Mucosa of descending colon (tissue), 3 donors: ENCODE results near the gene PDCD11. TPM values are rescaled to one million over a fixed set of nuclear protein-coding genes. Genes with fewer than 3 reads are reported as not detected.

Experiments used
- ATAC-seq: fragments of 200-7000 bp; cut with Tn5 transposase; one replicate; pipeline ENCODE4 v1.9.1; 2020; ENCODE audit warnings: mild to moderate bottlenecking, moderate library complexity
- DNase-seq, 3 donors: peaks; one replicate each; pipeline ENCODE4 v3.0.0-alpha.2; 2020
- H3K36me3 ChIP-seq: fragments of 200-600 bp; one replicate; pipeline ENCODE4 v1.8.0; 2021; ENCODE audit warnings: low read depth, mild to moderate bottlenecking
- H3K4me1 ChIP-seq: fragments of 200-600 bp; one replicate; pipeline ENCODE4 v1.8.0; 2021; ENCODE audit warnings: low read depth, mild to moderate bottlenecking
- H3K4me3 ChIP-seq: fragments of 200-600 bp; one replicate; pipeline ENCODE4 v1.8.0; 2021; ENCODE audit warnings: mild to moderate bottlenecking
- H3K9me3 ChIP-seq: fragments of 200-600 bp; one replicate; pipeline ENCODE4 v1.8.0; 2021; ENCODE audit warnings: mild to moderate bottlenecking
- intact Hi-C, 2 donors: fragments of 100-400 bp; cut with DNase I in 1 of 2; cut with micrococcal nuclease in 1 of 2; formaldehyde crosslinking; loops; one replicate each; pipeline versions ENCODE4 v1.11.0 to v1.11.1; 2022; cut with DNase I, micrococcal nuclease
- total RNA-seq, 3 donors: library from RNA; stranded (reverse); fragmentation: NEBNext Ultra II Directional in 2 of 3; extraction: Animal tissue kit (Norgen Biotek cat#: 25700) in 2 of 3; gene quantifications; one replicate each; pipeline versions ENCODE4 v1.2.1 to v1.2.4, GENCODE V29; 2021 to 2023
- TF ChIP-seq, protein P1 (sequence below): fragments of 200-600 bp; IDR thresholded peaks from one replicate; pipeline ENCODE4 v1.8.0; 2022; ENCODE audit warnings: antibody characterized with exemption, mild to moderate bottlenecking
- donor health status: DM: no; HTN: no; CAD: no; lungs with moderate emphysema.
- donor health status: DM: no; HTN: no; CAD: no.
- donor health status: DM: no; HTN: yes; CAD: no.

Gene PDCD11
- total RNA-seq, 3 donors from 2014 or later, result 22.3 to 24.5 (median 22.7) TPM

DNA sequence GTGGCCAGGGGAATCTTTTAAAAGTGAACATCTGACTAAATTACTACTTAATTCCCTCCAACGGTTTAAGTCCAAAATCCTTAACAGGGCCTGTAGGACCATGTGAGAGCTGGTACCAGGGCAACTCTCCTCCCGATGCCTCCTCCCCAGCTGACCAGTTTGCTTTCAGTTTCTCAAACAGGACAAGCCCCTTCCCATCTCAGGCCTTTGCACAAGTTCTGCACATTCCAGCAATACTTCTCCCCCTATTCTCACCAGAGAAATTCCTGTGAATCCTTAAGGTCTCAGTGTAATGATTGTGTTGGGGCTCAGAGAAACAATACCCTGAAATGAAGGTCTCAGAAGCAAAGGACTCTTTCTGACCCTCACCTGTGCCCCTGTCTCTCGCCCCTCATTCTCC, 70.3 kb downstream of the PDCD11 start:
- ATAC-seq, result no peak
- TF ChIP-seq, protein P1, sequence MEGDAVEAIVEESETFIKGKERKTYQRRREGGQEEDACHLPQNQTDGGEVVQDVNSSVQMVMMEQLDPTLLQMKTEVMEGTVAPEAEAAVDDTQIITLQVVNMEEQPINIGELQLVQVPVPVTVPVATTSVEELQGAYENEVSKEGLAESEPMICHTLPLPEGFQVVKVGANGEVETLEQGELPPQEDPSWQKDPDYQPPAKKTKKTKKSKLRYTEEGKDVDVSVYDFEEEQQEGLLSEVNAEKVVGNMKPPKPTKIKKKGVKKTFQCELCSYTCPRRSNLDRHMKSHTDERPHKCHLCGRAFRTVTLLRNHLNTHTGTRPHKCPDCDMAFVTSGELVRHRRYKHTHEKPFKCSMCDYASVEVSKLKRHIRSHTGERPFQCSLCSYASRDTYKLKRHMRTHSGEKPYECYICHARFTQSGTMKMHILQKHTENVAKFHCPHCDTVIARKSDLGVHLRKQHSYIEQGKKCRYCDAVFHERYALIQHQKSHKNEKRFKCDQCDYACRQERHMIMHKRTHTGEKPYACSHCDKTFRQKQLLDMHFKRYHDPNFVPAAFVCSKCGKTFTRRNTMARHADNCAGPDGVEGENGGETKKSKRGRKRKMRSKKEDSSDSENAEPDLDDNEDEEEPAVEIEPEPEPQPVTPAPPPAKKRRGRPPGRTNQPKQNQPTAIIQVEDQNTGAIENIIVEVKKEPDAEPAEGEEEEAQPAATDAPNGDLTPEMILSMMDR, result no peak
- Histone ChIP-seq H3K4me3 (no peak overlapping the region), H3K36me3 (no peaks in the 10 kb centered on the region), H3K4me1 (no peaks in the 10 kb centered on the region), H3K9me3 (no peaks in the 10 kb centered on the region)
- intact Hi-C loops, result no loop called here
- DNase-seq, result no peak

DNA sequence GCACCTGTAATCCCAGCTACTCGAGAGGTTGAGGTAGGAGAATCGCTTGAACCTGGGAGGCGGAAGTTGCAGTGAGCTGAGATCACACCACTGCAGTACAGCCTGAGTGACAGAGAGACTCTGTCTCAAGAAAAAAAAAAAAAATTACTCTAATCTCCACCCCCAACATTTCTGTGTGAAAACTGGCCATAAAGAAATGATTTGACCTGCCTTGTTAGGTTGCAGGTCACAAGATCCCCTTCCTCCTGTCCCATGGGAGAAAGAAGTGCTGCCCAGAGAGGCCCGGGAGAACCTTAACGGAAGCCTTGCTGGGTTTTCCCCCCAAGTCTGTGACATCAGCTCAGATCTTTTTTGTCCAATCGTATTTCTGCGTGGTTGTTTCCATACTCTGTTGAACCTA, 71.0 kb downstream of the PDCD11 start:
- ATAC-seq (no peak), DNase-seq (no peak)
- H3K9me3 ChIP-seq, result no peaks in the 10 kb centered on the region
- intact Hi-C loops, result no loop called here
- no peaks in the 10 kb centered on the region for H3K36me3 ChIP-seq
- no peak overlapping the region for H3K4me3 ChIP-seq
- TF ChIP-seq, protein P1, result no peak
- no peaks in the 10 kb centered on the region for H3K4me1 ChIP-seq

DNA sequence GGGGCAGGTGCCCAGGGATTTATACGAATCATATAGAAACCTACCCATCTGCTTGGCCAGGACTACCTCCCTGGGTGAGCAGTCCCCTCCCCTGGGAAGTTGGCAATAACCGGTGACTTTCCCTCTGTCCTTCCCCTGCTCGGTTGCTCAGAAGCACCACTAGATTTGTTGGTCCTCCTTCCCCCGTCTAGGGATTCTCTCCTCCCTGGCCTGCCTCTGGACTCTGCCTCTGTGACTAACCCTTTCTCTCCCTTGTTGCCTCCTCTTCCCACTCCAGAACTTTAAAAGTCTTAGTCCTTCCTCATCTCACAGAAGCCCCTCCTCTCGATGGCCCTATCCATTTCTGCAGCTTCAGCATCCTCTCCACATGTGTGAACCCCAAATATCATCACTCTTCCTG, 72.8 kb downstream of the PDCD11 start:
- DNase-seq (no peak), ATAC-seq (no peak)
- Histone ChIP-seq H3K4me3 (no peak overlapping the region), H3K4me1 (no peaks in the 10 kb centered on the region), H3K36me3 (no peaks in the 10 kb centered on the region), H3K9me3 (no peaks in the 10 kb centered on the region)
- intact Hi-C loops, result no loop called here
- TF ChIP-seq, protein P1, result no peak

DNA sequence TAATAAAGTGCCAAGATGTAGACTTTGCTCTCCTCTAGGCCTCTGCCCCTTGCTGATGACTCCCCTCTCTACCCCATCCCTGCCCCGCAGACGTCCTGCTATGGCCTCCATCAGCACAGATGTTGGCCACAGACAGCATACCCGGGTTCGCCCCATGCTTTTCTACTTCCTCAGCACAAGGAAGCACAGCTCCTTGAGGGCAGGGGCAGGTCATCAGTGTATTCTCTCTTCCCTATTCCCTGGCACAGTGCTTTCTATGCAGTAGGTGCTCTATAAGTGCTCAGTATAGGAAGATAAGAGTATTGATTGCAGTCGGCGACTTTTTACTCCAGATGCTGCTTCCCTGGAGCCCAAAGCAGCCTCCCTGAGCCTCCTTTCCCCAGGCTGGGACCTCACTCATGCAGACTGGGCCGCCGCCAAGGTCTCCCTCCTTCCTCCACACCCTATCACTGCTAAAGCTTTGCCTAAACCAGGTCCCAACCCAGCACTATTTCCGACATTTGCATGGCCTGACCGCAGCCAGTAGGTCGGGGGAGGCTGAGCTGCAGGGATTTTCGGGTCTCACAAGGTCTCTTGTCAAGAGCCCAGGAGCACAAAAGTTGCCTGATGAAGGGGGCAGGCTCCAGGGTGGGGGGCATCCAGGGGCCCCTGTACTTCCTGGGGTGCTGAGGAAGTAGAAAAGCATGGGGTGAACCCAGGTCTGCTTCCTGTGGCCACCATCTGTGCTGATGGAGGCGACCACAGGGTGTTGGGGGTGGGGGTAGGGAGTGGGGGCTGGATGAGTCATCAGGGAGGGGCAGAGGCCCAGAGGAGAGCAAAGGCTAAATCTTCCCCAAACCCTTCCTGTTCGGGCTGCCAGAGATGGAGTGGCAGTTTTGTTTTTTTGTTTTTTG, 74.6 kb downstream of the PDCD11 start:
- no peak overlapping the region for H3K4me3 ChIP-seq

DNA sequence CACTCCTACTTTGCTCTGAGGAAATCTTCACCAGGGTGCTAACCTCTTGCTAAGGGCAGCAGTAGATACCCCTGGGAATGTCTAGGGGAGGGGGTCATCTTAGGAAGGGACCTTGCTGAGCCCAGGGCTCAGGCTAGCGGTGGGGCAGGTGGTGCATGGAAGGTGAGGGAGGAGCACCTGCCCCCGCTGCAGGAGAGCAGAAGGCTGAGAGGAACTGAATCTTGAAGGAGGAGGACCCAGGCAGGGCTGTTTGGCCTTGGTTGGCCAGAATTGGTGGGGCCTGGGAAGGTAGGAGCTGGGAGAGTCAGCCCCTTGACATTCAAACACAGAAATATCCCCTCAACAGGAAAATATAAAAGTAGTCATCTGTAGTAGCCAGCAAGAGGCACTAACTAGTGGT, 75.6 kb downstream of the PDCD11 start:
- Histone ChIP-seq H3K4me3 (no peak overlapping the region), H3K9me3 (no peaks in the 10 kb centered on the region), H3K4me1 (no peaks in the 10 kb centered on the region), H3K36me3 (no peaks in the 10 kb centered on the region)
- intact Hi-C loops, result no loop called here
- TF ChIP-seq, protein P1, result no peak
- no peak for DNase-seq
- peak; percentile 16 for ATAC-seq

More for the DNA sequence above, 74.6 kb downstream of the PDCD11 start:
- peak; percentile 91 for ATAC-seq
- Histone ChIP-seq H3K9me3 (no peaks in the 10 kb centered on the region), H3K4me1 (no peaks in the 10 kb centered on the region), H3K36me3 (no peaks in the 10 kb centered on the region)
- TF ChIP-seq, protein P1, result no peak
- intact Hi-C loops, result no loop called here
- peak; percentile 54 to 87 (median 65) for DNase-seq
